ENCODE results near the gene VAV1. TPM values are rescaled to one million over a fixed set of nuclear protein-coding genes. Genes with fewer than 3 reads are reported as not detected.
"Not testable (repeated sequence)": the region's sequence is repeated elsewhere in the genome, so short reads cannot be mapped to it uniquely, and the experiment has no call there.

VAV1 gene
- total RNA-seq, 1 experiment from 2014 or later, result 0.83 TPM

DNA sequence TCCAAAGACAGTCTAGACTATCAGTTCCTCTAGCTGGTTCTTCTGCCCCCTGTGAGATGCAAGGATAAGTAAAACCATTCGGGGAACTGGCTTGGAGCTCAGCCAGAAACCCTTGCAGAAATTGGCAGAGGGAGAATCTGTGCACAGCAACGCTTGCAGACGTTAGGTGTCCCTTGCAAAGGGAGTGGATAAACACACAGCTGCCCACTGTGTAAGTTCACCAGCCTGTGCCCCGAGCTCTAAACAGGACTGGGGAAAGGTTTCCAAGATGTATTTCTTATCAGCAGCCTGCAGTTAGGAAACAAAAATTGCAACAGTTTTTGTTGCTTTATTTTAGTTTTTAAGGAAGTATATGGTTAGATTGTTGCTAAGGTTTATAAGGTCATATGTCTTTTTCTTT is 95.8 kb downstream of the VAV1 start (continued):
- no peak for TF ChIP-seq ATF2 (CRISPR knock-in tag; IDR thresholded peaks at IDR 0.05; ENCODE audit: borderline replicate concordance, low read depth)
- no peak for TF ChIP-seq NFATC4 (CRISPR knock-in tag; IDR thresholded peaks at IDR 0.05)
- no peak for TF ChIP-seq CREB1 (CRISPR knock-in tag; IDR thresholded peaks at IDR 0.05)

GRCh38 chr19:6869151-6869882 is 96.8 kb downstream of the VAV1 start:
- ATAC-seq; POLR2A ChIA-PET; H3K27ac Mint-ChIP-seq; DNase-seq (ENCODE audit: low spot score); H3K4me3 Mint-ChIP-seq; H3K4me1 Mint-ChIP-seq; CTCF ChIA-PET: not testable (repeated sequence)
- peaks cover 63% of the 10 kb centered on the region for H3K9me3 Mint-ChIP-seq
- peaks cover 37% of the 10 kb centered on the region for H3K36me3 Mint-ChIP-seq
- H3K27me3 Mint-ChIP-seq (ENCODE audit: low read depth), result peaks cover 16% of the 10 kb centered on the region

- Mint-ChIP-seq H3K27ac (no peak overlapping the region), H3K4me3 (no peak overlapping the region), H3K4me1 (no peaks in the 10 kb centered on the region), H3K27me3 (ENCODE audit: low read depth) (peaks cover 23% of the 10 kb centered on the region), H3K9me3 (peaks cover 83% of the 10 kb centered on the region), H3K36me3 (peaks cover 61% of the 10 kb centered on the region)
- ATAC-seq, result no peak
- ChIA-PET CTCF (interaction anchor here (0.5 kb wide), 1 partner anchor 1027 kb away, joined by 3 read pairs; no protein-coding TSS in a partner anchor), POLR2A (no interaction called here)
- no peak for DNase-seq (ENCODE audit: low spot score)
- no peak for TF ChIP-seq KAT7 (CRISPR knock-in tag; IDR thresholded peaks at IDR 0.05; ENCODE audit: borderline replicate concordance)
- TF ChIP-seq, protein P1, sequence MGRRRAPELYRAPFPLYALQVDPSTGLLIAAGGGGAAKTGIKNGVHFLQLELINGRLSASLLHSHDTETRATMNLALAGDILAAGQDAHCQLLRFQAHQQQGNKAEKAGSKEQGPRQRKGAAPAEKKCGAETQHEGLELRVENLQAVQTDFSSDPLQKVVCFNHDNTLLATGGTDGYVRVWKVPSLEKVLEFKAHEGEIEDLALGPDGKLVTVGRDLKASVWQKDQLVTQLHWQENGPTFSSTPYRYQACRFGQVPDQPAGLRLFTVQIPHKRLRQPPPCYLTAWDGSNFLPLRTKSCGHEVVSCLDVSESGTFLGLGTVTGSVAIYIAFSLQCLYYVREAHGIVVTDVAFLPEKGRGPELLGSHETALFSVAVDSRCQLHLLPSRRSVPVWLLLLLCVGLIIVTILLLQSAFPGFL (CRISPR knock-in tag; IDR thresholded peaks at IDR 0.05; ENCODE audit: borderline replicate concordance), result no peak
- no peak for TF ChIP-seq JAZF1 (CRISPR knock-in tag; IDR thresholded peaks at IDR 0.05)
- TF ChIP-seq ZNF317 (CRISPR knock-in tag; IDR thresholded peaks at IDR 0.05; ENCODE audit: borderline replicate concordance, low read depth), result no peak
- TF ChIP-seq ZNF138 (CRISPR knock-in tag; conservative IDR thresholded peaks at IDR 0.05), result no peak
- no peak for TF ChIP-seq GTF2I (CRISPR knock-in tag; conservative IDR thresholded peaks at IDR 0.05)
- no peak for TF ChIP-seq IRF1 (CRISPR knock-in tag; IDR thresholded peaks at IDR 0.05)
- no peak for TF ChIP-seq ZNF263 (CRISPR knock-in tag; IDR thresholded peaks at IDR 0.05; ENCODE audit: low read depth)
- no peak for TF ChIP-seq PRDM15 (CRISPR knock-in tag; IDR thresholded peaks at IDR 0.05)
- TF ChIP-seq CREM (CRISPR knock-in tag; IDR thresholded peaks at IDR 0.05), result no peak
- no peak for TF ChIP-seq ATF3 (CRISPR knock-in tag; conservative IDR thresholded peaks at IDR 0.05)
- TF ChIP-seq EMX1 (CRISPR knock-in tag; IDR thresholded peaks at IDR 0.05), result no peak
- no peak for TF ChIP-seq ZNF532 (CRISPR knock-in tag; IDR thresholded peaks at IDR 0.05; ENCODE audit: borderline replicate concordance)
- TF ChIP-seq, protein P2, sequence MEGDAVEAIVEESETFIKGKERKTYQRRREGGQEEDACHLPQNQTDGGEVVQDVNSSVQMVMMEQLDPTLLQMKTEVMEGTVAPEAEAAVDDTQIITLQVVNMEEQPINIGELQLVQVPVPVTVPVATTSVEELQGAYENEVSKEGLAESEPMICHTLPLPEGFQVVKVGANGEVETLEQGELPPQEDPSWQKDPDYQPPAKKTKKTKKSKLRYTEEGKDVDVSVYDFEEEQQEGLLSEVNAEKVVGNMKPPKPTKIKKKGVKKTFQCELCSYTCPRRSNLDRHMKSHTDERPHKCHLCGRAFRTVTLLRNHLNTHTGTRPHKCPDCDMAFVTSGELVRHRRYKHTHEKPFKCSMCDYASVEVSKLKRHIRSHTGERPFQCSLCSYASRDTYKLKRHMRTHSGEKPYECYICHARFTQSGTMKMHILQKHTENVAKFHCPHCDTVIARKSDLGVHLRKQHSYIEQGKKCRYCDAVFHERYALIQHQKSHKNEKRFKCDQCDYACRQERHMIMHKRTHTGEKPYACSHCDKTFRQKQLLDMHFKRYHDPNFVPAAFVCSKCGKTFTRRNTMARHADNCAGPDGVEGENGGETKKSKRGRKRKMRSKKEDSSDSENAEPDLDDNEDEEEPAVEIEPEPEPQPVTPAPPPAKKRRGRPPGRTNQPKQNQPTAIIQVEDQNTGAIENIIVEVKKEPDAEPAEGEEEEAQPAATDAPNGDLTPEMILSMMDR (IDR thresholded peaks at IDR 0.05), result no peak
These were observed 101.4 kb downstream of the VAV1 start for GRCh38 chr19:6873708-6874431.
